HG03135 (cell line): Measurements from ENCODE around the gene TMEM218.
"Not testable (repeated sequence)": the region's sequence is repeated elsewhere in the genome, so short reads cannot be mapped to it uniquely, and the experiment has no call there.

ENCODE experiments used
- ATAC-seq: cut with Tn5 transposase; IDR thresholded peaks from one replicate; pipeline ENCODE4 v1.9.1; 2021; ENCODE audit warnings: mild to moderate bottlenecking, moderate library complexity; ENCODE audit not compliant: unreplicated experiment

TMEM218 gene

GRCh38 chr11:125057693-125058016 lies 53.8 kb downstream of the TMEM218 start:
- no peak for ATAC-seq

- no peak for ATAC-seq
These were observed 54.3 kb downstream of the TMEM218 start for GRCh38 chr11:125056931-125057692.

GRCh38 chr11:125056111-125056510 lies 55.3 kb downstream of the TMEM218 start:
- not testable (repeated sequence) for ATAC-seq

- ATAC-seq: no peak
These were observed 56.2 kb downstream of the TMEM218 start for GRCh38 chr11:125055107-125055715.

GRCh38 chr11:125053167-125053566 lies 58.3 kb downstream of the TMEM218 start:
- ATAC-seq: no peak

GRCh38 chr11:125052047-125052446 lies 59.4 kb downstream of the TMEM218 start:
- ATAC-seq: no peak

GRCh38 chr11:125049164-125049792 lies 62.1 kb downstream of the TMEM218 start:
- no peak for ATAC-seq
